Measurements from ENCODE around the gene BRMS1.
"Not testable (repeated sequence)": the region's sequence is repeated elsewhere in the genome, so short reads cannot be mapped to it uniquely, and the experiment has no call there.

The BRMS1 gene

DNA sequence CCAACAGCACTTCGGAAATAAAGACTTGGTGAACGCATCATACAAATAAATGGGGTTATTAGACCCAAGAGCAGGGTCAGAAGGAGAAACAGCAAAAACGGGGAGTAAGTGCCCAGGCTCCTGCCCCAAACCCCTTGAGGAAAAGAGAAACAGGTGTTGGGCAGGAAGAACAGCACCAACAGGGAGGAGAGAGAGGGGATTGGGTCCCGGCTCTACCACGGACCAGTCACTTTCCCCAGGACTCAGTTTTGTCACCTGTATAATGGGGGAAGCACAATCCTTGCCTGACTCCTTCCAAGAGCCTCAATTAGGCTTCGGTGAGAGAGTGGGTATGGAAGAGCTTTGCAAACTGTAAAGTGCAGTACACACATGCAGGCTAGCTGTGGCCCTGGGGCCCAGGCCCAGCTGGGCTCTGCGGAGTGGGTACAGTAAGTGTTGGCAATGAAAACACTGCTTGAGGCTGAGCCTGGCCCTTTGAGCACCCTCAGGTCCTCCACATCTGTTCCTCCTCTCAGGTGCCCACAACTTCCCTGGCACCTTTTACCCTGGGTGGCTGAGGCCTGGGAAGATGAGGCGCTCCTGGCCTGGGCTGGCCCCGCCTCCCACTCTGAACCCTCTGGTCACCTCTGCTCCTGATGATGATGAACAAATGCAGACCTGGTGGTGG is 17.7 kb upstream of the BRMS1 start:
- no peak for DNase-seq

DNA sequence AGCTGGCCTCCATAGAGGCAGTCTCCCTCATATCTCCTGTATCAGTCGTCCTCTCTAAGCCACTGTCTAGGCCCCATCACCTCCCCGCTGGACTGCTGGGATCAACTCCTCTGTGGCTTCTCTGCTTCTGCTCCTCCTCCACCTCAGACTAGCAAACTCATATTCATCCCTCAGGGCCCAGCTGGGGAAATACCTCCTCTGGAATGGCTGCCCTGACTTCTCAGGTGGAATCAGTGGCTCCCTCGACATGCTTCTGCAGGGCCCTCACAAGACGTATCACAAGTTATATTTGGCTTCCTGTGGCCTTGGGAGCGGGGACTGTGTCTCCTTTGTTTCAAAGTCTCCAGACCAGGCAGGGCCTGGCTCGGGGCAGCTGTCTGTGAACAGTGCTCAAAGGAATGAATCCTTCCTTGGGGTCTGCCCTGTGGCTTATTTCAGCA is 16.6 kb upstream of the BRMS1 start:
- DNase-seq: no peak

DNA sequence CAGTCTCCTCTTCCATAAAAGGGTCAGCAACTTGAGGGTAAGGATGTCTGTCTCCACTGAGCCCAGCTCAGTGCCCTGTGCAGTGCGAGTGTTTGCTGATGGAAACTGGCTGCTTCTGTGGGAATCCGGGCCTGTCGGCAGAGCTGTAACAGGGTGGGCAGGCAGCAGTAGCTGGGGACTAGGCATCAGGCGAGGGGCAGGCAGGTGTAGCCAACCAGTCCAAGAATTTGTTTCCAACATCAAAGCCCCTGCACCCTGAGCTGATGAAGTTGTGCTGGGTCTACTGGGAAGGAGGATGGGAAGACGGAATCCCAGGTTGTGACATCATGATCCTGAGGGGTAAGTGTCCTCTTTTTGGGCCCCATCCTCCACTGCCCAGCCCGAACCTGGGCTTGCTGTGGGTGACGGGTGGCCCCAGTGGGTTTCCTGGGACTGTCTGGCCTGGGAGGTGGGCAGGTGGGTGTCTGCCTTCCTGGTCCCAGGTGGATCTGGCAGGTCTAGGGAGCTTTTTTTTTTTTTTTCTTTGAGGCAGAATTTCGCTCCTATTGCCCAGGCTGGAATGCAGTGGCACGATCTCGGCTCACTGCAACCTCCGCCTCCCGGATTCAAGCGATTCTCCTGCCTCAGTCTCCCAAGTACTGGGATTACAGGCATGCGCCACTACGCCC is 15.6 kb upstream of the BRMS1 start:
- no peak for DNase-seq

DNA sequence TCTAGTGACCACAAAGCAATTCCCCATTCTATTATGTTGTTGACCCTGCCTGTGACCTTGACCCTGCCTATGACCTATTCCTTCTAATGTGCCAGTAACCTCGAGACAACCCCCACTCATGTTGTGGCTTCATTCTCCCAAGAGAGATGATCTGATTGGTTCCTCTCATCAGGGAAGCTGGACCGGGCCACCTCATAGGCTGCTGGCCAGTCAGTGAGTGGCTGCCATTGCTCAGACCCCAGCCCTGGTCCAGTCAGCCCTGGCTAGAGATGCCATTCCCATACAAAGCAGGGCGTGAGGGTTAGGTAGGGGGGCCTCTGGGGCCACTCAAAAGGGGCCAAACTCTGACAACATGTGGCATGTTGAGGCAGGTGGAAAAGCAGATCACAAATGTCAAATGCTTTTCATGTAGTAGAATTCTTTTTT is 14.8 kb upstream of the BRMS1 start:
- no peak for DNase-seq

DNA sequence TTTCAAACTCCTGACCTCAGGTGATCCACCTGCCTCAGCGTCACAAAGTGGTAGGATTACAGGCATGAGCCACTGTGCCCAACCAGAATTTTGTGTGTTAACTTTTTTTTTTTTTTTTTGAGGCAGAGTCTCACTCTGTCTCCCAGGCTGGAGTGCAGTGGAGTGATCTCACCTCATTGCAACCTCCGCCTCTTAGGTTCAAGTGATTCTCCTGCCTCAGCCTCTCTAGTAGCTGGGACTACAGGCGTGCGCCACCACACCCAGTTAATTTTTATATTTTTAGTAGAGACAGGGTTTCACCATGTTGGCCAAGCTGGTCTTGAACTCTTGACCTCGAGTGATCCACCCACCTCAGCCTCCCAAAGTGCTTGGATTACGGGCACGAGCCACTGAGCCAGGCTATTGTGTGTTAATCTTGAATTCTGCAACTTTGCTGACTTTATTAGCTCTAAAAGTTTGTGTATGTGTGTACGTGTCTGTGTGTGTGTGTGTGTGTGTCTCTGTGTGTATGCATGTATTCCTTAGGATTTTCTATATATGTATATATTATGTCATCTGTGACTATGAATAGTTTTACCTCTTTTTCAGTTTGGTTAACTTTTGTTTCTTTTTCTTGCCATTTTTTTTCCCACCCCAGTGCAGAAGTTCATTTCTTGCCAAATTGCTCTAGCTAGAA is 5.8 kb upstream of the BRMS1 start:
- DNase-seq: not testable (repeated sequence)

DNA sequence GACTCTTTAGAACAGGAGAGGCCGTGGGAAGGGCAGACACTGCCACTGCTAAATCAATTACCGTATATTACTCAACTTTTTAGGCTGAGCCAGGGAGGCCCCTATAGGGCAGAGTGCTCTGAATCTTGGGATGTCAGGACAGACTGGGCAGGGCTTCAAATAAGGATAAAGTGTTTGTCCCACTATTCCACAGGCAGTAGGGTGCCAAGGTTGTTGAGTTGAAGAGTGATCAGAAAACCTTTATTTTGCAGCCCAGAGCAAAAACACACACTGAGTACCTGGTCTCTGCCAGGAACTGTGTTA is 4.1 kb upstream of the BRMS1 start:
- no peak for DNase-seq

- DNase-seq: peak; percentile 93
Observed at GRCh38 chr11:66347425-66348276, 2.7 kb upstream of the BRMS1 start, which contains the start of gene B4GAT1. TSS of gene B4GAT1 (minus strand) at chr11:66347629. CDS start at chr11:66347545, 84 bp downstream.

DNA sequence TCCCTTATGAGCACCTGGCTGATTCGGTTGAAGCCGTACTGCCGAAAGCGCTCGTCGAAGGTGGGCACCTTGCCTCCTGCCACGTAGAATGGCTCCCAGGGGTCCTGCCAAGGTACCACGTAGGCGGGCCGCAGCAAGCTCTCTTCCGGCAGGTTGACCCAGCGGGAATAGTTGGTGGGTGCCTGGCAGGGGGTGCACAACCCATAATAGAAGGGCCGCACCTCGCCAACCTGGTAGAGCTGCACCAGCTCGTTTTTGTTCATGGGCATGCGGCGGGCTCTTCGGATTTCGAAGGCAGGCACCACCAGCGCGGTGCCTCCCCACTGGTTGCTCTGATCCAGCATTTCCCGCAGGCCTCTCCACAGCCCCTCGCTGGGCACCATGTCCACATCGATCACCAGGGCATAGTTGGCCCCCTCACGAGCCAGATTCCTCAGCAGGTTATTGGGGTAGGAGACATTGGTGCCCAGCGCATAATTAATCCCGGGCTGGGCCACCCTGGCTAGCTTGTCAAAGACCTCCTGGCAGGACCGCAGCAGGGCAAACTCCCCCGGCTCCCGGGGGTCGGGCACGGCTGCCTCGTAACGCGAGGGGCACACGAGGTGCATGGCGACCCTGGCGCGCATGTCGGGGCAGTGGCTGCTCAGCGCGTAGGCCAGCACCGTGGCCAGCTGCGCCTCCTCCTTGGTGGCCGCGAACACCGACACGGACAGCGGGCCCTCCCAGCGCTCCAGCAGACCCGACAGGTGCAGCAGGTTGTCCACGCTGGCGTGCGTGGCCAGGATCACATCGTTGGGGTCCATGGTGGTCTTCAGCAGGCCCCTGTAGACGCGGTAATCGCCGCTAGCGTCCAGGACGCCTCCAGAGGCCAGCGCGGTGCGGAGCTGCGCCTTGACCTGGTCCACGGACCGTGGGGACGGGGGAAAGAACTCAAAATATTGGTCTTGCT is 1.8 kb upstream of the BRMS1 start:
- DNase-seq: no peak

DNA sequence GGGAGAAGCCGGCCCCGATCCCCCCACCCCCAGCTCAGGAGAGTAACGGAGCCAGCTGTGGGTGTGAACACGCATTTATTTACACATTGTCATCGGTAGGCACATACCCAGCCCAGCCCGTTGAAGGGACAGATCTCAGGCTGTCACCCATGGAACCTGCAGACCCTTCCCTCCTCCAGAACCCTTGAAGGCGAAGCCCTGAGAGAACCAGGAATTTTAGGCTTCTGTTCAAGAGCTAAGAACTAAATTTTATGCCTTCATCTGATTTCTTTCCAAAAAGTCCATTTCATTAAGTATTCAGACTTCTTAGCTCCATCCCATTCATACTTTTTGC is 379 bp upstream of the BRMS1 start:
- no peak for DNase-seq

- DNase-seq: no peak
Observed at GRCh38 chr11:66343176-66343575, 1.7 kb downstream of the BRMS1 start.

GRCh38 chr11:66341502-66342126 is 3.3 kb downstream of the BRMS1 start:
- DNase-seq: no peak

DNA sequence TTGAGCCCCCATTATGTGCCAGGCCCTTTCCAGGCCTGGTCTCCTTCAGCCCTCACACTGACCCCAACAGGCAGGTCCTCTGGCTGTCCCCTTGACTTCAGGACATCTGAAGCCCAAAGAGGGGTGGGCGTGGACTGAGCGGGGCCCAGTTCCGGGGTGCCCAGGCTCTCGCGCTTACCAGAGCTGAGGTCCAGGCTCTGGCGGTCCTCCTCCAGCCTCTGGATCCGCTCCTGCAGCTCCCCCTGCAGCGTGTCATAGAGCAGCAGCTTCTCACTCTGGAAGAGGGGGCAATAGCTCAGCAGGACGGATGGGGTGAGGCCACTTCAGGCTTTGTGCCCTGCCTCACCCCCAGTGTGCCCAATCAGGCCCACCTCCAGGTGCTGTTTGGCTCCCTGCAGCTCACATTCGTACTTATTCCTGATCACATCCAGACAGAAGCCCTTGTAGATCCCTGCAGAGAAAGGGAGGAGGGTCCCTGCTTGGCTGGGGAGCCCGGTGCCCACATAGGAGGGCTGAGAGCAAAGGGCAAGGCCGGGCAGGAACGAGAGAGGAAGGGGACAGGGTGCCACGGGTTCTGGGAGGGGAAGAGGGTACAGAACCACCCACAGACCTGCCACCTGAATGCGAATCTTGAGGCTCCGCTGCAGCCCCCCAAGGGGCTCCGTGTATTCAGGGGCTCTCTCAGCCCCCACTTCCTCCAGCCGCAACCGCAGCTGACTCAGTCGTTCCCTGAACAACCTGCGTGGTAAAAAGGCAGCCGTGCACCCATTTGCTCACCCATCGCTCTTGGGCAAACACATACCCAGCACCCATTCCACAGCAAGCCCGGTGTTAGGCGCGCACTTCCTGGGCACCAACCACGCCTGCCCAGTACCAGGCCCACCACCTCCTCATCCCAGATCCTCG is 4.1 kb downstream of the BRMS1 start:
- no peak for DNase-seq

DNA sequence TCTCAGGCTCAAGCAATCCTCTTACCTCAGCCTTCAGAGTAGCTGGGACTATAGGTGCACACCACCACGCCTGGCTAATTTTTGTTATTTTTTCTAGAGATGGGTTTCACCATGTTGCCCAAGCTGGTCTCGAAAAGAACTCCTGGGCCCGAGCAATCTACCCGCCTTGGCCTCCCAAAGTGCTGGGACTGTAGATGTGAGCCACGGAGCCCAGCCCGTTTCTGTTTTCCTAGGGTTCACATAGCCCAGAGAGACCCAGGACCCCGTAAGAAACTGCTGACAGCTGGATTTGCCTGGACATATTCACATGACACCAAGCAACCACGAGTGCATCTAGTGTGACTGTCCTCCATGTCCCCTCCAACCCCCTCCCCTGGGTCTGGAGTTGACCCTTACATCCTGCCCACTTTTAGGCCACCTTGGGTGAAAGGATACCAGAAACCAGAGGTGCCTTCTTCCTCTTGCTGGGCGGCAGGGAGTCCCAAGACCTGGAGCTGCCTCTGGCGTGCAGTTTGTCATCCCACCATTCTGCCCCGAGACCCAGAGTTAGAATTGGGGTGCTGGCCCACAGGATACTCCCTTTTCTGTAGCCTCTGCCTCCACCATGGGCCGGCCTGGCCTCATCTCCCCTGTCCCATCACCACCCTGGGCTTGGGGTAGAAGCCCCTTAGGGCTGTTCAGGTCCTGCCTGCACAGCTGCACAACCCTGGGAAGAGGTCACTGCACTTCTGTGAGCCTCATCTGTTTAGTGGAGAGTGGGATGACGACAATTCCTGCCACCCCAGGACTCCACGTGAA is 5.0 kb downstream of the BRMS1 start:
- DNase-seq: no peak

DNA sequence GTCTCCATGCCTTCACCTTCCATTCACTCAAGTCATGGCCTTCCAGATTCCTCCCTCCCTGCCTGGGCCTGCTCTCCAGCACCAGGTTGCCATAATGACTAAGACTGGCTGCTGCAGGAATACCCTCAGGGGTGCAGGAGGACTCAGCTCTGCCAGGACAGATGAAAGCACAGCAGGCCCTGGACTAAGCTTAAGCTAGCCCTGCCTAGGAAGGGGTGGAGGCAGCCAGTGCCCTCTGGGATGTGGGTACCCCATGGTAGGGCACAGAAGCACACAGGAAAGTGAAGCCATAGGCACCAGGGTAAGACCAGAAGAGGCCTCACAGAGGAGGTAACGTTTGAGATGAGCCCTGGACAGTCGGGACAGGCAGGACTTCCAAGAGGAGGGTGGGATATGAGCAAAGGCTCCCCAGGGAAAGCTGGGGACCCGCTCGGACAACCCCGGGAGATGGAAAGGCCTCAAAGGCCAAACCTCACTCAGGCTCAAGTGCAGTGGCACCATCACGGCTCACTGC is 5.7 kb downstream of the BRMS1 start:
- DNase-seq: no peak

- DNase-seq: no peak
Observed at GRCh38 chr11:66338276-66339161, 6.4 kb downstream of the BRMS1 start.

GRCh38 chr11:66337103-66337899 is 7.6 kb downstream of the BRMS1 start:
- DNase-seq: no peak

Measured in activated CD4-positive, alpha-beta T cell treated with anti-CD3 and anti-CD28 coated beads for 48 hours (primary cell).